Trophoblast cell (in vitro differentiated cells and primary cell): ENCODE measurements around the gene KIRREL3. TPM values are rescaled to one million over a fixed set of nuclear protein-coding genes. Genes with fewer than 3 reads are reported as not detected.
A peak's percentile ranks its signal among the peaks of the same experiment; 100 is the strongest.

Source experiments
- DNase-seq, 2 donors: peaks; one replicate each; pipeline ENCODE4 v3.0.0-alpha.2; 2016
- H2AFZ ChIP-seq: 2 replicates; pipeline ENCODE4 v1.6.1; 2013; ENCODE audit warnings: low read length, moderate library complexity, mild to moderate bottlenecking; ENCODE audit not compliant: insufficient read depth, poor library complexity
- H2AK5ac ChIP-seq: 2 replicates; pipeline ENCODE4 v1.6.1; 2013; ENCODE audit warnings: mild to moderate bottlenecking, low read length
- H2BK120ac ChIP-seq: 2 replicates; pipeline ENCODE4 v1.6.1; 2013; ENCODE audit warnings: low read length, mild to moderate bottlenecking, moderate library complexity; ENCODE audit not compliant: insufficient read depth, poor library complexity
- H2BK12ac ChIP-seq: 2 replicates; pipeline ENCODE4 v1.6.1; 2013; ENCODE audit warnings: mild to moderate bottlenecking, low read length, moderate library complexity
- H2BK5ac ChIP-seq: 2 replicates; pipeline ENCODE4 v1.6.1; 2013; ENCODE audit warnings: low read length, low read depth, moderate library complexity, mild to moderate bottlenecking; ENCODE audit not compliant: poor library complexity
- H3K14ac ChIP-seq: 2 replicates; pipeline ENCODE4 v1.6.1; 2013; ENCODE audit warnings: mild to moderate bottlenecking, low read length
- H3K18ac ChIP-seq: 2 replicates; pipeline ENCODE4 v1.6.1; 2013; ENCODE audit warnings: mild to moderate bottlenecking, low read length
- H3K23ac ChIP-seq: 2 replicates; pipeline ENCODE4 v1.6.1; 2013; ENCODE audit warnings: low read length
- H3K27ac ChIP-seq: 2 replicates; pipeline ENCODE4 v1.5.1; 2013; ENCODE audit warnings: low read depth, mild to moderate bottlenecking, inconsistent platforms, low read length, moderate library complexity
- H3K27me3 ChIP-seq: 2 replicates; pipeline ENCODE4 v1.6.1; 2013; ENCODE audit warnings: inconsistent platforms, mild to moderate bottlenecking, low read length, moderate library complexity; ENCODE audit not compliant: insufficient read depth
- H3K36me3 ChIP-seq, 2 experiments: 1 replicate in 1 of 2; 2 replicates in 1 of 2; pipeline ENCODE4 v1.6.1; 2013; ENCODE audit warnings: low read length in 2 of 2, mild to moderate bottlenecking in 2 of 2, moderate library complexity in 1 of 2; ENCODE audit not compliant: insufficient read depth in 2 of 2, control insufficient read depth in 1 of 2
- H3K4ac ChIP-seq: 2 replicates; pipeline ENCODE4 v1.6.1; 2013; ENCODE audit warnings: low read depth, mild to moderate bottlenecking, low read length, moderate library complexity
- H3K4me1 ChIP-seq, 2 experiments: 1 replicate in 1 of 2; 2 replicates in 1 of 2; pipeline ENCODE4 v1.6.1; 2013; ENCODE audit warnings: low read length in 2 of 2, mild to moderate bottlenecking in 2 of 2, moderate library complexity in 1 of 2; ENCODE audit not compliant: insufficient read depth in 2 of 2, control insufficient read depth in 1 of 2
- H3K4me2 ChIP-seq: 2 replicates; pipeline ENCODE4 v1.6.1; 2013; ENCODE audit warnings: inconsistent platforms, mild to moderate bottlenecking, low read length, moderate library complexity
- H3K4me3 ChIP-seq: 2 replicates; pipeline ENCODE4 v1.5.1; 2013; ENCODE audit warnings: mild to moderate bottlenecking, low read depth, low read length, inconsistent platforms
- H3K79me1 ChIP-seq: one replicate; pipeline ENCODE4 v1.6.1; 2013; ENCODE audit warnings: low read length
- H3K79me2 ChIP-seq: 2 replicates; pipeline ENCODE4 v1.6.1; 2013; ENCODE audit warnings: low read length, mild to moderate bottlenecking; ENCODE audit not compliant: control insufficient read depth, insufficient read depth, poor library complexity
- H3K9ac ChIP-seq: 2 replicates; pipeline ENCODE4 v1.6.1; 2013; ENCODE audit warnings: mild to moderate bottlenecking, low read length
- H3K9me3 ChIP-seq: 2 replicates; pipeline ENCODE4 v1.6.1; 2013; ENCODE audit warnings: low read depth, mild to moderate bottlenecking, control low read depth, inconsistent platforms, low read length; ENCODE audit not compliant: insufficient read depth
- H4K12ac ChIP-seq: 2 replicates; pipeline ENCODE4 v1.6.1; 2013; ENCODE audit warnings: low read depth, mild to moderate bottlenecking, low read length, moderate library complexity
- H4K8ac ChIP-seq: 2 replicates; pipeline ENCODE4 v1.6.1; 2013; ENCODE audit warnings: low read depth, mild to moderate bottlenecking, low read length, moderate library complexity
- H4K91ac ChIP-seq: one replicate; pipeline ENCODE4 v1.6.1; 2013; ENCODE audit warnings: low read depth, mild to moderate bottlenecking, low read length, moderate library complexity
- WGBS: extraction: QIAGEN DNeasy Blood & Tissue Kit; methylation state at CpG from one replicate; pipeline ENCODE4 v1.1.7; 2013; ENCODE audit warnings: missing lambda C conversion rate; ENCODE audit not compliant: insufficient read length, insufficient coverage; ENCODE audit errors: extremely low coverage; 5-methylcytosine and 5-hydroxymethylcytosine counted together
- polyA plus RNA-seq: library from polyadenylated mRNA; stranded (reverse); fragments of 200-250 nt; gene quantifications from 2 replicates; pipeline ENCODE4 v1.2.3, GENCODE V29; 2013

Gene KIRREL3
- polyA plus RNA-seq = 0.04 TPM in 1 of 2 replicates, not detected in the other

GRCh38 chr11:127000291-127000968 is at the start of gene KIRREL3:
KIRREL3 (minus strand) TSS chr11:127000770.
- Histone ChIP-seq H3K27me3 (peaks cover 53% of the 10 kb centered on the region), H3K4me1 (peaks cover 8 to 11% of the 10 kb centered on the region in 2 experiments), H3K79me2 (no peaks in the 10 kb centered on the region), H4K12ac (no peak within 1 kb of the TSS), H3K14ac (no peak within 1 kb of the TSS), H3K4me2 (peak within 1 kb of the TSS; percentile 54), H3K23ac (no peak within 1 kb of the TSS), H2AFZ (peak within 1 kb of the TSS; percentile 5), H3K9me3 (no peaks in the 10 kb centered on the region), H2BK12ac (no peak within 1 kb of the TSS), H3K9ac (no peak within 1 kb of the TSS), H4K8ac (no peak within 1 kb of the TSS), H2BK120ac (no peak within 1 kb of the TSS), H3K4me3 (peak within 1 kb of the TSS; percentile 8), H3K18ac (no peak within 1 kb of the TSS), H4K91ac (no peak within 1 kb of the TSS), H3K4ac (no peak within 1 kb of the TSS), H3K36me3 (no peaks in the 10 kb centered on the region), H3K27ac (no peak within 1 kb of the TSS), H2BK5ac (no peak within 1 kb of the TSS), H2AK5ac (no peak within 1 kb of the TSS), H3K79me1 (no peaks in the 10 kb centered on the region)
- peak in 1 of 2 donors; percentile 34 for DNase-seq
- no CpG with 5 or more reads among the region's 42 CpGs for WGBS

GRCh38 chr11:127050186-127050585 is 49.6 kb upstream of the KIRREL3 start:
- DNase-seq = no peak
- H2AK5ac ChIP-seq = no peak overlapping the region
- no peak overlapping the region for H3K4me2 ChIP-seq

GRCh38 chr11:127049486-127049885 is 48.9 kb upstream of the KIRREL3 start:
- no peak overlapping the region for H3K9ac ChIP-seq
- no peak overlapping the region for H4K91ac ChIP-seq
- no peaks in the 10 kb centered on the region for H3K79me2 ChIP-seq
- no peaks in the 10 kb centered on the region for H3K79me1 ChIP-seq
- H2BK12ac ChIP-seq = no peak overlapping the region
- no peaks in the 10 kb centered on the region for H3K4me1 ChIP-seq
- DNase-seq = no peak
- H3K18ac ChIP-seq = no peak overlapping the region
- H3K4ac ChIP-seq = no peak overlapping the region
- no peaks in the 10 kb centered on the region for H3K27me3 ChIP-seq
- H2BK120ac ChIP-seq = no peak overlapping the region
- H2AK5ac ChIP-seq = no peak overlapping the region
- H4K12ac ChIP-seq = no peak overlapping the region
- WGBS = no CpG with 5 or more reads among the region's 2 CpGs
- no peak overlapping the region for H4K8ac ChIP-seq
- no peak overlapping the region for H2BK5ac ChIP-seq
- H3K4me3 ChIP-seq = no peak overlapping the region
- H3K23ac ChIP-seq = no peak overlapping the region
- H3K4me2 ChIP-seq = no peak overlapping the region
- H3K27ac ChIP-seq = no peak overlapping the region
- no peaks in the 10 kb centered on the region for H3K9me3 ChIP-seq
- H3K36me3 ChIP-seq = no peaks in the 10 kb centered on the region
- H3K14ac ChIP-seq = no peak overlapping the region
- no peak overlapping the region for H2AFZ ChIP-seq

More at GRCh38 chr11:127050186-127050585, 49.6 kb upstream of the KIRREL3 start:
- H4K8ac ChIP-seq = no peak overlapping the region
- no peak overlapping the region for H4K91ac ChIP-seq
- H2AFZ ChIP-seq = no peak overlapping the region
- H3K14ac ChIP-seq = no peak overlapping the region
- H2BK5ac ChIP-seq = no peak overlapping the region
- no peak overlapping the region for H3K23ac ChIP-seq
- H3K4ac ChIP-seq = no peak overlapping the region
- H3K4me3 ChIP-seq = no peak overlapping the region
- H3K27me3 ChIP-seq = no peaks in the 10 kb centered on the region
- no peak overlapping the region for H3K9ac ChIP-seq
- no peaks in the 10 kb centered on the region for H3K36me3 ChIP-seq
- H3K79me1 ChIP-seq = no peaks in the 10 kb centered on the region
- WGBS = no CpG with 5 or more reads among the region's 1 CpG
- no peak overlapping the region for H4K12ac ChIP-seq
- no peak overlapping the region for H2BK120ac ChIP-seq
- H2BK12ac ChIP-seq = no peak overlapping the region
- no peaks in the 10 kb centered on the region for H3K9me3 ChIP-seq
- no peaks in the 10 kb centered on the region for H3K79me2 ChIP-seq
- no peak overlapping the region for H3K18ac ChIP-seq
- H3K4me1 ChIP-seq = no peaks in the 10 kb centered on the region
- H3K27ac ChIP-seq = no peak overlapping the region

- Histone ChIP-seq H3K79me1 (no peaks in the 10 kb centered on the region), H3K9me3 (no peaks in the 10 kb centered on the region), H3K23ac (no peak overlapping the region), H3K27me3 (no peaks in the 10 kb centered on the region), H2BK12ac (no peak overlapping the region), H3K36me3 (no peaks in the 10 kb centered on the region), H3K14ac (no peak overlapping the region), H3K4me3 (no peak overlapping the region), H4K8ac (no peak overlapping the region), H3K4me1 (no peaks in the 10 kb centered on the region), H2BK5ac (no peak overlapping the region), H4K12ac (no peak overlapping the region), H3K4ac (no peak overlapping the region), H2AFZ (no peak overlapping the region), H3K4me2 (no peak overlapping the region), H3K9ac (no peak overlapping the region), H2AK5ac (no peak overlapping the region), H3K79me2 (no peaks in the 10 kb centered on the region), H3K27ac (no peak overlapping the region), H2BK120ac (no peak overlapping the region), H3K18ac (no peak overlapping the region), H4K91ac (no peak overlapping the region)
- no CpG with 5 or more reads among the region's 1 CpG for WGBS
- no peak for DNase-seq
These were observed 44.0 kb upstream of the KIRREL3 start for GRCh38 chr11:127044535-127044934.
